Choroid plexus epithelial cell (primary cell): Measurements from ENCODE around the gene HRH4.

Experiments used
- DNase-seq: peaks from one replicate; pipeline ENCODE4 v3.0.0-alpha.2; 2010; ENCODE audit warnings: low read depth
- H3K4me3 ChIP-seq: 2 replicates; pipeline ENCODE4 v1.5.1; 2011; ENCODE audit warnings: low read depth, mild to moderate bottlenecking, control low read depth, low read length, moderate library complexity
- CTCF ChIP-seq: conservative IDR thresholded peaks from 2 replicates; pipeline ENCODE4 v1.5.1; 2011; ENCODE audit warnings: low read depth, mild to moderate bottlenecking, control low read depth, inconsistent platforms, low read length, moderate library complexity

Gene HRH4

GRCh38 chr18:24426398-24427294 lies 33.8 kb upstream of the HRH4 start, which contains the start of gene IMPACT:
IMPACT (plus strand) TSS chr18:24426670; CDS start chr18:24426757, 87 bp downstream.
- peak within 1 kb of the TSS; percentile 85 for H3K4me3 ChIP-seq
- DNase-seq = peak; percentile 84
- no peak for TF ChIP-seq CTCF

GRCh38 chr18:24427484-24427883 lies 33.0 kb upstream of the HRH4 start:
- TF ChIP-seq CTCF = no peak
- peak overlapping the region; percentile 85 for H3K4me3 ChIP-seq
- peak; percentile 55 for DNase-seq

DNA sequence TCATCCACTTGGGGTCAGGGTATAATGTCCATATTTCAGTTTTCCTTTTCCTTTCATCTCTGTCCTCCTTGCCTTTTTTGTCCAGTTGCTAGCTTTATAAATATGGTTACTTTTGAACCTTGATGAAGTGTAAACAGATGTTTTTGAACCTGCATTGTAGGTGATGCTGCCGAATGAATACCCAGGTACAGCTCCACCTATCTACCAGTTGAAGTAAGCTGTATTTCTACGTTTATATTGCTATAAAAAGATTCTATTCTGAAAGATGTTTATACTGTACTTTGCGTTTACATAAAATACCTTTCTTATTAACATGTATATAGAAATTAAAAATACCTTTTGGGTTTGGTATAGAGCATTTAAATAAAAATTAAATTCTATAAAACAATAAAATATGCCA lies 31.7 kb upstream of the HRH4 start:
- no peak for DNase-seq
- H3K4me3 ChIP-seq = no peak overlapping the region
- peak; percentile 34 for TF ChIP-seq CTCF

GRCh38 chr18:24429188-24429587 lies 31.2 kb upstream of the HRH4 start:
- no peak for DNase-seq
- TF ChIP-seq CTCF = no peak
- H3K4me3 ChIP-seq = no peak overlapping the region

DNA sequence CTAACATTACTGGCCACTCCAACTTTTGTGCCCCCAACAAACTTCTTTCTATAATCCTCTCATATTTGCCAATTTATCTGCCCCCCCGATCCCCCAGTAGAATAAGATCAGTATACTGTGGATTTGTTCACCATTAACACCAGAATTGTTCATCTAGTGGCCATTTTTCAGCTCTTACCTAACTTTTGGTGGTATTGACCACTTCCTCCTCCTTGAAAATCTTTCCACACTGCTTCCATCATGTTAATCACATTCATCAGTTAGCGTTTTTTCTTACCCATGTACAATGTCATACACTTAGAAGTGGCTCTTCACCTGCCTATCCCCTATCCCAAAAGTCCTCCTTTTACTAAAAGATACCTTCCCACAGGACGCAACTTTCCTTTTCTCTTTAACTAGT lies 27.8 kb upstream of the HRH4 start:
- DNase-seq = no peak
- H3K4me3 ChIP-seq = no peak overlapping the region
- TF ChIP-seq CTCF = no peak

GRCh38 chr18:24436939-24437338 lies 23.5 kb upstream of the HRH4 start:
- no peak overlapping the region for H3K4me3 ChIP-seq
- DNase-seq = no peak
- TF ChIP-seq CTCF = no peak

GRCh38 chr18:24443870-24444269 lies 16.6 kb upstream of the HRH4 start:
- TF ChIP-seq CTCF = no peak
- H3K4me3 ChIP-seq = no peak overlapping the region
- no peak for DNase-seq
